ENCODE data around the gene CD40.
"Not testable (repeated sequence)": the region's sequence is repeated elsewhere in the genome, so short reads cannot be mapped to it uniquely, and the experiment has no call there.

The CD40 gene

DNA sequence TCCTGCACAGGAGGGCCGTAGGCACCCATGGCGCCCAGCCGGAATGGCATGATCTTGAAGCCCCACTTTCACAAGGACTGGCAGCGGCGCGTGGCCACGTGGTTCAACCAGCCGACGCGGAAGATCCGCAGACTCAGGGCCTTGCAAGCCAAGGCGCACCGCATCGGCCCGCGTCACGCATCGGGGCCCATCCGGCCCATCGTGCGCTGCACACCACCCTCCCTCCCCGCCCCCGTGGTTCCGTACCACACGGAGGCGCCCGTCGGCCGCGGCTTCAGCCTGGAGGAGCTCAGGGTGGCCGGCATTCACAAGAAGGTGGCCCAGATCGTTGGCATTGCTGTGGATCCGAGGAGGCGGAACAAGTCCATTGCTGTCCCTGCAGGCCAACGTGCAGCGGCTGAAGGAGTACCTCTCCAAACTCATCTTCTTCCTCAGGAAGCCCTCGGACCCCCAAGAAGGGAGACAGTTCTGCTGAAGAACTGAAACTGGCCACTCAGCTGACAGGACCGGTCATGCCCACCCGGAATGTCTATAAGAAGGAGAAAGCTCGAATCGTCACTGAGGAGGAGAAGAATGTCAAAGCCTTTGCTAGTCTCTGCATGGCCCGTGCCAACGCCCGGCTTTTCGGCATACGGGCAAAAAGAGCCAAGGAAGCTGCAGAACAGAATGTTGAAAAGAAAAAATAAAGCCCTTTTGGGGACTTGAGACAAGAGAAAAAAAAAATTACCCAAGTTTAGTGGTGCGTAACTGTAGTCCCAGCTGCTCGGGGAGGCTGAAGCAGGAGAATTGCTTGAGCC, 18.4 kb upstream of the CD40 start:
- no peak for DNase-seq

DNA sequence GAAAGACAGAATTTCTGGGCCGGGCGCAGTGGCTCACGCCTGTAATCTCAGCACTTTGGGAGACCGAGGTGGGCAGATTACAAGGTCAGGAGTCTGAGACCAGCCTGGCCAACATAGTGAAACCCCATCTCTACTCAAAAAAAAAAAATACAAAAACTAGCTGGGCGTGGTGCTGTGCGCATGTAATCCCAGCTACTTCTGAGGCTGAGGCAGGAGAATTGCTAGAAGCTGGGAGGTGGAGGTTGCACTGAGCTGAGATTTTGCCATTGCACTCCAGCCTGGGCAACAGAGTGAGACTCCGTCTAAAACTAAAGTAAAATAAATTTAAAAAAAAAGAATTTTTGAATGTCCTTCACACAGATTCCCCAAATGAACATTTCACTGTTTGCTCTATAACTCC, 17.7 kb upstream of the CD40 start:
- not testable (repeated sequence) for DNase-seq

DNA sequence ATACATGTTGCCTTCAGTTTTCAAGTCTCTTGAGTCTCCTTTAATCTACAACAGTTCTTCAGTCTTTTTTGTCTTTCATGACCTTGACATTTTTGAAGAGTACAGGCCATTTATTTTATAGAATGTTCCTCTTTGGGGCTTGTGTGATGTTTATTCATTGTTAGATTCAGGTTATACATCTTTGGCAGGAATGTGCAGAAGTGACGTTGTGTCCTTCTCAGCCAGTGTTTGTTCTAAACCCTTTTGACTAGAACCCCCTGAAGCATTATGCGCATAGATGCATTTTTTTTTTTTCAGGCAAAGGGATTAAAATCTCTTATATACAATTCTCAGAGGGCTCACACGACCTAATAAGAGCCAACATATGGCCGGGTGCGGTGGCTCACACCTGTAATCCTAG, 17.1 kb upstream of the CD40 start:
- no peak for DNase-seq

DNA sequence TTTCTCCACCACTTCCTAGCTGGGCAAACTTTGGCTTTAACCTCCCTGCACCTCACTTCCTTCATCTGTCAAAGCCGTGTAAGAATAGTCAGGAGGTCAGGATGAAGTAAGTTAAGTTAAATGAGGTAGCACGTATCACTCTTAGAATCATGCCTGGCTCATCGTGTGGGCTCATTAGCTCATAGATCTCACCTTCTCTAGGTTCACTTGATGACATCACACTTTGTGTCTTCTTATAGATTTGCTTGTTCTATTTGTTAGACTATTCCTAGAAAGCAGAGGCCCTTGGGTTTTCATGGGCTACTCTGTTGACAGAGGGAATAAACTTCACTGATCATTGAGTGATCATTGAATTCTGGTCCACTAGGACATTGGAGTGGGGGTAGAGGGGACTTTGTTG, 16.2 kb upstream of the CD40 start:
- no peak for DNase-seq

DNA sequence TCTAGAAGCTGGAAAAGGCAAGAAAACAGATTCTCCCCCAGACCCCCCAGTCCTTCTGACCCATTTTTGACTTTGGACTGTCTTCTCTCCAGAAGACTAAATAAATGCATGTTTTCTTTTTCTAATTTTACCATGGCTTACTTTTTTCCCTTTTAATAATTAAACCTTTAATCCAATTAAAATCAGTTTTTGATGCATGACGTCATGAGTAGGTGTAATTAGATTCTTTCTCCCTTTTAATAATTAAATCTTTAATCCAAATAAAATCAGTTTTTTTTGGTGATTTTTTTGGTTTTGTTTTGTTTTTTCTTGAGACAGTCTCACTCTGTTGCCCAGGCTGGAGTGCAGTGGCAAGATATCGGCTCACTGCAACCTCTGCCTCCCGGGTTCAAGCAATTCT, 15.2 kb upstream of the CD40 start:
- no peak for DNase-seq

DNA sequence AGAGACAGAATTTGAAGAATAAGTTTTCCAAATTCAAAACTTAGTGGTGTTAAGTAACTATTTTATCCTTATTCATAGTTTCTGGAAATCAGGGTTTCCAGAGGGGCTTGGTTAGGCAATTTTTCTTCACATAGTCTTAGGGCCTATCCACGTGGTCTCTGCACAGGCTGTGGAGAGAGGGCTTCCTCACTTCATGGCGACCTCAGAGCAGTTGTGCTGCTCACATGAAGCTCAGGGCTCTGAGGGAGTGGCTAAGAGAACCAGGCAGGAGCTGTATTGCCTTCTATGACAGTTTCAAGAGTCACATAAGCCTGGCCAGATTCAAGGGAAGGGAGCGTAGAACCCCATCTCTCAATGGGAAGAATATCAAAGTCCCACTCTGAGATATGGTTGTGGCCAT, 13.9 kb upstream of the CD40 start:
- no peak for DNase-seq

DNA sequence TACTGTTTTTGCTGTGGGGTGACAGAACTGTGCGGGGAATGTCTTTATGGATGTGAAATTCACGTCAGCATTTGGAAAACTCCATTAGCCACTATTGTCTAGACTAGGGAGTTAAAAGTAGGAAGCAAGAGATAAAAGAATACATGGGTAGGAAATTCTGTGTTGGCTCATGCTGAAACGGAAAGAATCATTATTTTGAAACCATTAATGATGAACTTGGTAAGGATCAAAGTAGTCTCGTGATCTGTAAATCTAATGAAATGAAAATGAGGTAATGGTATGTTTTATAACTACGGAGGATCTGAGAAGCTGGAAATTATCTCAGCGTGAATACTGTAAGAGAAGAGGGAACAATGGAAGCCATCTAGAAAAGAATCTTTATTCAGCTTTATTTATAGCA, 11.1 kb upstream of the CD40 start:
- DNase-seq: no peak

DNA sequence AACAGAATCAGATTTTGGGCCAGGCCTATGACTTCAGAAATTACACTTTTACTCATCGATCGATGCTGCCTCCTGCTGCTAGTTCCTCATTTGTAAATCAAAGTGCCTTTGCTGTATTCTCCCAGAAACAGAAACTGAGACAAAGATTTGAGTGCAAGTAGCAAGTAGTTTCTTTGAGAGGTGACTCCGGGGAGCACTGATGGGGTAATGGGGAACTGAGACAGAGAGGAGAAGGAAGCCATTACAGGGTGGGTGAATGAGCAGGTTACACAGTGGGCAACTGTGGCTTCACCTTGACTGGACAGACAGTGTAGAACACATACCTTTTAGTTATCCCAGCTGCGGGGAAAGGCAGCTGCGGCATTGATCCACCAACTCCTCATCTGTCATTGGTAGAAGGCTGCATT, 9.7 kb upstream of the CD40 start:
- DNase-seq: no peak

DNA sequence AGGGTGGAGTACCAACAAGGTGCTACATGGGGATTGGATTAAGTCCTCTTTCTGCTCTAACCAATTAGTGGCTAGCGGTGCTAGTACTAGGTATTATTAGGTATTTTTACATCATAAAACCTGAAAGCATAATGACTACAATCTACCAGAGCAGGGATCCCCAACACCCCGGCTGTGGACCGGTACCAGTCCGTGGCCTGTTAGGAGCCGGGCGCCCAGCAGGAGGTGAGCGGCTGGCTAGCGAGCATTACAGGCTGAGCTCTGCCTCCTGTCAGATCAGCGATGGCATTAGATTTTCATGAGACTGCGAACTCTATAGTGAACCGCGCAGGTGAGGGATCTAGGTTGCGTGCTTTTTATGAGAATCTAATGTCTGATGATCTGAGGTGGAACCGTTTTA, 9.1 kb upstream of the CD40 start:
- DNase-seq: no peak

DNA sequence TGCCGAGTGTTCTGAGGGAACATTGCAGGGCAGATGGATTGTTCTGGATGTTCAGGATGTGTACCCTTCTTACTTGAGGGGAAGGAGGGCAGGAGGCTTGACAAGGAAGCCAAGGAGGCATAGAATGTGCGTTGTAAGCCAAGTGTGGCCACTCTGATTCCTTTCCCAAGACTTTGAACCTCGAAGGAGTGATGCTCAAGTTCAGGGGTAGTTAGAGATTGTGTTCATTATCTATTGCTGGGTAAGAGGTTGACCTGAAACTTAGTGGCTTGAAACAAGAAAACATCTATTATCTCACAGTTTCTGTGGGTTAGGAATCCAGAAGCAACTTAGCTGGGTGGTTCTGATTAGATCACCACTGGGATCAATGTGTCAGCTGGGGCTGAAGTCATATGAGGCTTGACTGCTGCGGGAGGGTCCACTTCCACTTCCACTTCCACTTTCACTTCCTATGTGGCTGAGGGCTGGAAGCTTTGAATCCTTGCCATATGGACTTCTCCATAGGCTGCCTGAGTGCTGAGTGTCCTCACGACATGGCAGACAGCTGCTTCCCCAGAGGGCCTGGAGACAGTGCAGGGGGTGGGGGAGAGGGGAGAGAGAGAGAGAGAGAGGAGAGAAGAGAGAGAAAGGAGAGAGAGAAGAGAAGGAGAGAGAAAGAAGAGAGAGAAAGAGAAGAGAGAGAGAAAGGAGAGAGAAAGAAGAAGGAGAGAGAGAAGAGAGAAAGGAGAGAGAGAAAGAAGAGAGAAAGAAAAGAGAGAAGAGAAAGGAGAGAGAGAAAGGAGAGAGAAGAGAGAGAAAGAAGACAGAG, 6.9 kb upstream of the CD40 start:
- no peak for DNase-seq

DNA sequence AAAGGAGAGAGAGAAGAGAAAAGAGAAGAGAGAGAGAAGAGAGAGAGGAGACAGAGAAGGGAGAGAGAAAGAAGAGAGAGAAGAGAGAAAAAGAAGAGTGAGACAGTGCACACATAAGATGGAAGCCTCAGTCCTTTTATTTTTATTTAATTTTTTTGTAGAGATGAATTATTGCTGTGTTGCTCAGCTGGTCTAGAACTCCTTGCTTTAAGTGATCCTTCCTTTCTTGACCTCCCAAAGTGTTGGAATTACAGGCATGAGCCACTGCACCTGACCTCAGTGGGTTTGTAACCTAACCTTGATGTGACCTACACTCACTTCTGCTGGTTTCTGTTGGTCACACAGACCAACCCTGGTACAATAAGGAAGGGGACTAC, 6.3 kb upstream of the CD40 start:
- no peak for DNase-seq

DNA sequence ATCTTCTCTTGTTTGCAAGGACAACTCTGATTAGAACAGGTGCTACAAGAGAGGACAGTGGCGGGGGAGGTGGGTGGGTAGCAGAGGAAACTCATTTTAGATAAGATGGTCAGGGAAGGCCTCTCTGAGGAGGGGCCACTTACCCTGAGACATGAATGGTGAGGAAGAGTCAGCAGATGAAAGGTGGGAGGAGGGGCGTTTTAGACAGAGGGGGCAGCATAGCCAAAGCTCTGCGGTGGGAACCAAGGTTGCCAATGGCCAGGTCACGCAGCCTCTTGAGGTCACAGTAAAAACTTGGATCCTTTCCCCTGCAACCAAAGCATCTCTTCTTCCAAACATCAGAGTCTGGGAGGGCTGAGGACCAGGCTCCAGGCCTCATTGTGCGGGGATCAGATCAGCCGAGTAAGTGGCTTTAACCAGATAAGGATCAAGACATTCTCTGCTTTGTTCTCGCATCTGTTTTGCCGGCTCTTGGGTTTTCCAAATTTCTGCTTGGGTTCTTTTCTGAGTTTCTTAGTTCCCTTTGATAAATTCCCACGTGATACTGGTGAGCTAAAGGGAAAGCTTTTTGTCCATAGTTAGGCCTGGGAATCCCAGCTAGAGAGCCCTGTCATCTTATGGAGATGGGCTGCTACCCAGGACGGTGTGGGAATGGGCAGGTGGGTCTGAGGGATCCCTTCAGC, 5.5 kb upstream of the CD40 start:
- DNase-seq: no peak

DNA sequence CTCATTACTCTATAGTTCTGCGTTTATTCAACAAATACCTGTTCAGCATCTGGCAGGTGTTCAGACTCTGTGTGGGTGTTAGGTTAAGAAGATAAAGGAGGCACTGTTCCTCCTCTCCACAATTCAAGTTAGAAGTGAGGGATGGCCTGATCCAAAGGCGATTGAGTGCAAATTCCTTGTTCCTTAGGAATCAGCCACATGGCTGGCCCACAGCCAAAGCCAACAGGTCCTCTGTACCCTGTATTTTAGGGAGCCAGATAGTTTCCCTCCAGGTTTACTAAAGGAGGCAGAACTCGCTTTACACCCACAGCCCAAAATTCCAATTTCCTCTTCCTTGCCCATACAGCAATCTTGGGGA, 5.0 kb upstream of the CD40 start:
- no peak for DNase-seq

DNA sequence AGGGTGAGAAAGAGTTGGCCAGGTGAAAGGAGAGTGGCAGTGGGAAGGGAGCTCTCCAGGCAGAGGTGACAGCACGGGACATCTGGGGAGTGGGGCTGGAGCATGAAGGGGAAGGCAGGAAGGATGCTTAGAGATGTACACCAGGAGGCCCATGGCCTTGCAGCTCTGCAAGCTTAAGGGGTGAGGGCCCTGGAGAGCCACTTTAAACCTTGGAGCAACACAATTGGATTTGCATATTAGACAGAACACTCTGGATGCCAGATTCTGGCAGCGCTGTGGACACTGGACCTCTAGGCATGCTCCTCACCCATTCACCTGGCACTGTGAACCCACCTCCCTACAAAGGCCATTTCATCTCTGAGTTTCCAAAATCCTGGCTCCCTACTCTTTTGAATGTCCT, 3.7 kb upstream of the CD40 start:
- DNase-seq: no peak

DNA sequence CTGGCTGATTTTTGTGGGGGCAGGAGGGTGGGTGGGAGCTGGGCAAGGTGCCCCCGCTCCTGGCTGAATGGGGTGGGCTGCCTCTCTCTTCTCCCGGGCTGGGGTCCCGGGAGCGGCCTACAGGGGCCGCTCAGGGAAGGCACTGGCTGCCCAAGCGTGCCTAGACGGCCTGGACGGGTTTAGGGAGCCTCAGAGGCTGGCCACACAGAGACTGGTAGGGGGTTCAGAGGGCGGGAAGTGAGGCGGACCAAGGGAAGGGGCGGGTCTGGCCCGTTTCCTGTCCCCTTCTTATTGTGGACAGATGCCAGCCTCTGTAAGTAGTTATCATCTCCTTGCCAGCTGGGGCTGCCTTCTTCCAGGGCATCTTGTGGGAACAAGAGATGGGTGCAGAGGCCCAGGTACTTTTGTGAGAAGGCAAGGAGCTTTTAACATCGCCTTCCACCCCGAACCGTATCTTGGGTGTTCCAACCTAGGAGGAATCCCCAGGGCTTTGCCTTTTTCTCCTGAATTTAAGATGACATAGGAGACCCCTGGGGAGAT, 437 bp downstream of the CD40 start:
- DNase-seq: peak; percentile 18

DNA sequence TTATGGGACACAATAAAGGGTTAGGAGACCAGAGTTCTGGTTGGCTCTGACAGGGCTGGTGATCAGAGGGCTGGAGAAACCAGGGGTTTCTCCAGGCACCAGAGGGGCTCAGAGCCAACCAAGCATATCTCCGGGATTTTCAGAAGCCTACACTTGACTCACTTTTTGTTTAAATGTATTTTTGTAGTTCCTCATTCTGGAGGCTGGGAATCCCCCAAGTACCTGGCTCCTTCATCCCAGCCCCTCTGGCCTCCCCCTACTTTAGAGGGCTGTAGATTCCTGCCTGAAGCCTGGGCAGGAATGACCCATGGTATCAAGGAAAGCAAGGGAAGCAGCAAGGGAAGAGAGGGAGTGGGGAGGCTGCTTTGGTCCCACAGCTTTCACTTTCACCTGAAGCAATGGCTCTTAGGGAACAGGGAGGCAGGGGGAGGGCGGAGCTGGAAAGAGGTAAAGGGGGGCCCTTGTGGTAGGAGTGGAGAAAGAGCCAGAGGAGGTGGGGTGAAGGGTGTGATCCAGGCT, 973 bp downstream of the CD40 start:
- no peak for DNase-seq

DNA sequence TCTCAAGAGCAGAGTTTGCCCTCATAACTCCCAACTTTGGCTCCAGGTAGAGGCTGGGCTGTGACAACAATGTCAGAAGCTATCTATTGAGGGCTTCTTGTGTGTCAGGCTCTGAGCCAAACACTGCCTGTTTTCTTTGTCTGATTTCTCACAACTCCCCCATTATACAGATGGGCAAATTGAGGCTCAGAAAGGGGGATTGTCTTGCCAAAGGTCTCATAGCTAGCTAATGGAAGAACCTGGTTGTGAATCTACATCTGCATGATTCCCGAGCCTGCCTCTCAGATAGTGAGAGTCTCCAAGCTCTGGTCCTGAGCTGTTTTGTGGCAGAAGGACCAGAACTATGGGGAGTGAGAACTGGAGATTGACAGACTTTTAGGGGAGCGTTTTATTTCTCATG, 1.4 kb downstream of the CD40 start:
- no peak for DNase-seq

DNA sequence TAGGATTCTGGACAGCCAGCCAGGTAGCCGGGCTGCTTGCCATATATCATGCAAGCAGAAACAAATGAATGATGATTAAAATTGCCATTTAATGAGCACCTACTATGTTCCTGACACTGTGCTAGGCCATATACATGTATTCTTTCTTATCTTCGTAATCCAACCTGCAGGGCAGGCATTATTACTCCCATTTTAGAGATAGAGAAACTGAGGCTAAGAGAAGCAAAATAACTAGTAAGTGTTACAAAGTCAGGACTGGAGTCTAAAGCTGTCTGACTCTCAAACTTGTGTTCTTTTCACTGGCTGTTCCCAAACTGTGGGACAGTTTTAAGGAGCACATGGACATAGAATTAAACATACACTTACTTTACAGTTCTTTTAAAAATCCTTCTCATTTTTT, 2.0 kb downstream of the CD40 start:
- DNase-seq: no peak

DNA sequence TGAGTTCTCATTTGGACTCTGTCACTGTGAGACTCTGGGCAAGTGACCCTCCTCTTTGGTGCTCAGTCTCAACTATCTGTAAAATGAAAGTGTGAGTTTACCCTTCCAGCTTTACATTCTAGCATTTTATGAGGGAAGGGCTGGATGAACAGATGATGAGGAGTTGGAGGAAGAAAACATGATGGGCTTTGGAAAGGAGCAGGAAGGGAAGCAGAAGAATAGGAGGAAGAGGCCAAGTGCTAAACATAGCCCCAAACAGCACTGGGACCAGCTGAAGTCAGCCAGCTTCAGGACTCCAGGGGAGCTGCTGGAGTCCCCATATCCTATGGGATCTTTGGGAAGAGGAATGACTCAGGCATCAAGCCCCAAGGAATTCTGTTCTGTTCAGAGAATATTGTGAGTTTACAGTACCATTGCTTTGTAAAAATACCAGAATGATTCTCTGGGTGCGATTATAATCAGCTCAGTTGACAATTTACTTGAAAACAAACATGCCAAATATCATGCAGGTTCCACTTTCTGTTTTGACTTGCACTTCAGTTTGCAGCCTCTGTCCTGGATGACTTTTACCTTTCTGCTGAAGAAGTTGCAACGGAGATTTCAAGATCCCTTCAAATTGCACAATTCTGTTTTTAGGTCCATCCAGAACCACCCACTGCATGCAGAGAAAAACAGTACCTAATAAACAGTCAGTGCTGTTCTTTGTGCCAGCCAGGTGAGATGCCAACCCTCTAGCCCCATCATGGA, 3.2 kb downstream of the CD40 start:
- DNase-seq: no peak

DNA sequence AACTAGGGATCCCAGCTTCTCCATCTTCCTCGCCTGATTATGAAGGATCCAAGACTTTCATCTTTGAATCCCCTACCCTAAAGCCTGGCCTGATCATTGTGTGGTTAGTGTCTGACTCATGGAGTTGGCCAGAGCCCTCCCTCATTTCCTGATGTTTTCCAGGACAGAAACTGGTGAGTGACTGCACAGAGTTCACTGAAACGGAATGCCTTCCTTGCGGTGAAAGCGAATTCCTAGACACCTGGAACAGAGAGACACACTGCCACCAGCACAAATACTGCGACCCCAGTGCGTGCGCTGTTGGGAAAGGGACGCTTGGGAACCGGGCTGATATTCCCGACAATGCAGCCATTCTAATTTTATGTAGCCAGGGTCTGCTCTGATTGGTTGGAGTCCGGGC, 4.0 kb downstream of the CD40 start:
- no peak for DNase-seq

DNA sequence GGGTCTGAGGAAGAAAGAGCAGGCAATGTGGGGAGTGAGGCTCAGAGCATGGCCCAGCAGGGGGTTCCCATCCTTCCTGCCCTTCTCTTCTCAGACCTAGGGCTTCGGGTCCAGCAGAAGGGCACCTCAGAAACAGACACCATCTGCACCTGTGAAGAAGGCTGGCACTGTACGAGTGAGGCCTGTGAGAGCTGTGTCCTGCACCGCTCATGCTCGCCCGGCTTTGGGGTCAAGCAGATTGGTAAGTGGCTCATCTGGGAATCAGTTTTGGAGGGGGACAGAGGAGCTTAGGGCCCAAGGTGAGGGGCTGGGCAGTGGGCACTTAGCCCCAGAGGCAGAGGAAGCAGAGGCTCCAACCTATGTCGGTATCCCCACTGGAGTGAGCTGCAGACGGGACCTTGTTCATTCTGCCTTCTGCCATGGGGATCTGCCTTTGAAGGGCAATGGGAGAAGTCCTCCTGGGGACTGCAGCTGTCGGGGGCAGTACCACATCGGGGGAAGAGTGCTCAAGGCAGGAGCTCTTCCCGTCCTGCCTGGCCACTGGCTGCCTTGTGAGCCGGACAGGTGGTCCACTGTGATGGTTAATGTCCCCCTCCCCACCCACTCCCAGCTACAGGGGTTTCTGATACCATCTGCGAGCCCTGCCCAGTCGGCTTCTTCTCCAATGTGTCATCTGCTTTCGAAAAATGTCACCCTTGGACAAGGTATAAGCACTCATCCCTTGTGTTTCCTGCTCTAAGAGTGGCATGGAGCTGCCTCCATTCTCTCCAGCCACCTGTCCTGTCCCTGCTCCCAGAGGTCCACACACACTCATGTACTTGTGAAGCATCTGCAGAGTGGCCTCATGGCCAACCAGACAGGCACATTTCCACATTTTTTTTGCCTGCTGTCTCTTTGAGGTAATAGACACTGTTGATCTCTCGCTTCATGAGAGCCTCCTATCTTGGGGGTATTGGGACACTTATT, 4.7 kb downstream of the CD40 start:
- DNase-seq: no peak
